NCI-H1417 treated with DMSO at 0.1 percent for 48 hours (cell line): ENCODE data around the gene GOLGA1.
"Not testable (repeated sequence)": the region's sequence is repeated elsewhere in the genome, so short reads cannot be mapped to it uniquely, and the experiment has no call there.

Experiments used
- DNase-seq: peaks from one replicate; lab custom pipeline; 2025; lab: John Stamatoyannopoulos, UW

Gene GOLGA1

GRCh38 chr9:124940894-124941678 lies at the start of gene GOLGA1:
Gene GOLGA1 (minus strand): TSS chr9:124941083. CDS start chr9:124938711, 2,372 bp downstream.
- peak; percentile 86 for DNase-seq

GRCh38 chr9:124983698-124984097 lies 42.8 kb upstream of the GOLGA1 start:
- no peak for DNase-seq

- no peak for DNase-seq
These were observed 39.5 kb upstream of the GOLGA1 start for GRCh38 chr9:124980431-124980830.

- DNase-seq, result no peak
These were observed 34.2 kb upstream of the GOLGA1 start for GRCh38 chr9:124975131-124975530.

GRCh38 chr9:124973807-124974206 lies 32.9 kb upstream of the GOLGA1 start:
- DNase-seq, result no peak

GRCh38 chr9:124972241-124972770 lies 31.4 kb upstream of the GOLGA1 start:
- DNase-seq, result no peak

- DNase-seq, result no peak
These were observed 28.5 kb upstream of the GOLGA1 start for GRCh38 chr9:124969401-124969800.

- DNase-seq, result no peak
These were observed 27.4 kb upstream of the GOLGA1 start for GRCh38 chr9:124968238-124968637.

GRCh38 chr9:124965775-124966568 lies 25.1 kb upstream of the GOLGA1 start:
- DNase-seq, result not testable (repeated sequence)

- no peak for DNase-seq
These were observed 23.7 kb upstream of the GOLGA1 start for GRCh38 chr9:124964604-124965003.

GRCh38 chr9:124964056-124964455 lies 23.2 kb upstream of the GOLGA1 start:
- DNase-seq, result no peak

GRCh38 chr9:124960409-124960752 lies 19.5 kb upstream of the GOLGA1 start:
- no peak for DNase-seq

GRCh38 chr9:124959671-124960408 lies 19.0 kb upstream of the GOLGA1 start:
- not testable (repeated sequence) for DNase-seq

GRCh38 chr9:124954255-124954654 lies 13.4 kb upstream of the GOLGA1 start:
- DNase-seq, result no peak

- no peak for DNase-seq
These were observed 9.3 kb upstream of the GOLGA1 start for GRCh38 chr9:124950050-124950718.

- DNase-seq, result no peak
These were observed 8.5 kb upstream of the GOLGA1 start for GRCh38 chr9:124949387-124949786.

GRCh38 chr9:124947727-124948391 lies 7.0 kb upstream of the GOLGA1 start:
- no peak for DNase-seq

GRCh38 chr9:124946167-124946566 lies 5.3 kb upstream of the GOLGA1 start:
- DNase-seq, result no peak

- DNase-seq, result no peak
These were observed 1.0 kb upstream of the GOLGA1 start for GRCh38 chr9:124941679-124942561.

- peak; percentile 23 for DNase-seq
These were observed 376 bp downstream of the GOLGA1 start for GRCh38 chr9:124940521-124940893.
